ENCODE data around the gene ATF1.
A peak's percentile ranks its signal among the peaks of the same experiment; 100 is the strongest.
"Not testable (repeated sequence)": the region's sequence is repeated elsewhere in the genome, so short reads cannot be mapped to it uniquely, and the experiment has no call there.

ATF1 gene

DNA sequence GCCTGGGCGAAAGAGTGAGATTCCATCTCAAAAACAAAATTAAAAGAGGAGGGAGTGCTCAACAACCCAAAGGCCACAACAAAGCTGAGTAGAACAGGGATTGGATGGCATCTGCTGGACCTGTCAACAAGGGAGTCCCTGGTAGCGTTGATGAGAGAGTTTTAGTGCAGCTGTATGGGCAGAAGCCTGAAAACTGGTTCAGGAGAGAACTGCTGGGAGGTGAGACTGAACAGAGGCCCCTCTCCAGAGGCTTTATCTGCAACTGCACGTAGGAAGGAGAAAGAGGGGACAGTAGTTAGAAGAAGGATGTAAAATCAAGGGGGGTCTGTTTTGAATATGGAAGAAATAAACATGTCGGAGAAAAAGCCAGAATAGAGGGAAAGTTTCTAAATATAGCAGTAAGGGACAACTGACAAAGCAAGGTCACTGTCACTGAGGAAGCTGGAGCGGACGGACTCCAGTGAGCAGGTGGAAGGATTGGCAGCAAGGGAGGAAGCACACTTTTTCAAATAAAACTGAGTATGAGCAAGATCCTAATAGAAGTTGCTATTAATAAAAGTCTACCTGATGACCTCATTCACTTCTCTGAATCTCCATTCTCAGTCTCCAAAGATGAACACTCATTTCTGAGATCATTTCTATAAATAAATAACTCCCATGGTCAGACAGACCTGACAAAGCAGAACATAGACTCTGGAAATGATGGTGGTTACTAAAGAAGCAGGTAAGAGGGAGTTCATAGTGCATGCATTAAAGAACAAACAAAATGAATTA, 11.8 kb upstream of the ATF1 start:
- no peak for DNase-seq (ENCODE audit: low read depth in 2 of 2)

DNA sequence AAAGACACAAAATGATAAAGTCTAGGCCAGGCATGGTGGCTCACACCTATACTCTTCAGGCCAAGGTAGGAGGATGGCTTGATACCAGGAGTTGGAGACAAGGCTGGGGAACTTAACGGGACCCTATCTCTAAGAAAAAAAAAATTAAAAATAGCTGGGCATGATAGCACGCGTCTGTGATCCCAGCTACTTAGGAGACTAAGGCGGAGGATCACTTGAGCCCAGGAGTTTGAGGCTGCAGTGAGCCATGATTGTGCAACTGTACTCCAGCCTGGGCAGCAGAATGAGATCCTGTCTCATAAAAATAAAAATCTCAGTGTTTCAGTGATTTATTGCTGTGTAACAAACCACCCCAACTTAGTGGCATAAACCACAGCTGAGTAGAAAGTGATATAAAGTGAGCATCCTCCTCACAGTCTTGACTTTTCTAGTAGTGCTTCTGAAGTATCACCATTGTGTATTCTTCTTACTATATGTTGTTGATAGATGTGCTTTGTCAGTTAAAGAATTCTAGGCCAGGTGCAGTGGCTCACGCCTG, 10.6 kb upstream of the ATF1 start:
- DNase-seq (ENCODE audit: low read depth in 2 of 2): no peak

DNA sequence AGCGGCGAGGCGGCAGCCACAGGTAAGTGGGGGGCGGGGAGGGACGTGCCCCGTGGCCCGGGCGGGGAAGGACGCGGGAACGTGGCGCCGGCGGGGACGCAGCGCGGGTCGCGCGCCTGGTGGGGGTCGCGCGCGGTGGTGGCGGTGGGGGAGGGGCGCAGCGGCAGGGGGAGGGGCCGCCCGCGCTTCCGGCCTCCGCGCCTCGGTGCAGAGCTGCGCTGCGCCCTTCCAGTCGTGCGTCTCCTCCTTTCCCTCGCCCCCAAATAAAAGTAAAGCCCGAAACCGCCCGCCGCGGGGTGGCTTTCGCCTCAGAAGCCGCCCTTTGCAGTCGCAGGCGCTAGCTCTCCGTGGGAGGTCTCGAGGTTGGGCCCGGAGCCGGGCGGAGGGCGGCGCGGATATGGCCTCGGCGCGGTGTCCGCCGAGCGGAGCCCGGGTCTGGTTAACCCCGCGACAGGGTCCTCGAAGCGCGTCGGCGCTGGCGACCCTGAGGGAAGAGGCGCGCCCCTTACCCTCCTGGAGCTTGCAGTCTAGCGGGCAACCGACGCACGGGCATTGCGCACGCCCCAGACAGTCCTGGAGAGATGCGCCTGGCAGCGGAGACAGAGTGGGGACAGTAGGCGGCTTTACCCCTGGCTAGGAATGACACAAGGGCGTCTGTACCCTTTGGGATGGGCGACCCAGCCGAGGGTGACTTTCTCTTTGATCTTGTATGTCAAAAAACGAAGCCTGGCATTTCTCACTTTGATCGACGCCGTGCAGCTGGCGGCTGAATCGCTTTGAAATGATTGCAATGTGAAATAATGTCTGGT, 589 bp downstream of the ATF1 start:
- peak; percentile 71 to 76 for DNase-seq (ENCODE audit: low read depth in 2 of 2)

DNA sequence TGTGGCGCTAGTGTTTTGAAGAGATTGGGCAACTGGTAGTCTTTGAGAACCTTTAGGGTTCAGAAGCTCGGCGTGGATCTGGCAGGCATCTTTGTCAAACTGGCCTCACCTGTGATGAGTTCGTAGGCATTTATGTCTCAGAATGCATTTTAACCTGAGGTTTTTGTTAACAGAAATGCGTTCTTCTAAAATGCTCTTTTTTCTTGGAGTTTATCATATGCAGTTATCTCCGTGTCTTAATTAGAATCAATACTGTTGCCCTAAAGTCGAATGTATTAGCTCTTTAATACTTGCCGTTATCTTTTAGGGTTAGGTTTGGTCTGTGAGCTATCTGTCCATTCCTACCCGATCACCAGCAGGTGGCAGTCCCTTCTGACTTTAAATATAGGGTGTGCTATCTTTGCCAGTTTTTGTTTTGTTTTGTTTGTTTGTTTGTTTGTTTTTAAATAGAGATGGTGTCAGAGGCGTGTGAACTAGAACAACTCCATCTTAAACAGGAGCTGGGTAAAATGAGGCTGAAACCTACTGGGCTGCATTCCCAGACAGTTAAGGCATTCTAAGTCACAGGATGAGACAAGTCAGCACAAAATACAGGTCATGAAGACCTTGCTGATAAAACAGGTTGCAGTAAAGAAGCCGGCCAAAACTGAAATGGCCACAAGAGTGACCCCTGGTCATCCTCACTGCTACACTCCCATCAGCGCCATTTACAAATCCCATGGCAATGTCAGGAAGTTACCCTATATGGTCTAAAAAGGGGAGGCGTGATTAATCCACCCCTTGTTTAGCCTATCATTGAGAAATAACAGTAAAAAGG, 1.4 kb downstream of the ATF1 start:
- DNase-seq (ENCODE audit: low read depth in 2 of 2): peak; percentile 11 to 17

GRCh38 chr12:50768391-50768790, 4.5 kb downstream of the ATF1 start:
- no peak for DNase-seq (ENCODE audit: low read depth in 2 of 2)

DNA sequence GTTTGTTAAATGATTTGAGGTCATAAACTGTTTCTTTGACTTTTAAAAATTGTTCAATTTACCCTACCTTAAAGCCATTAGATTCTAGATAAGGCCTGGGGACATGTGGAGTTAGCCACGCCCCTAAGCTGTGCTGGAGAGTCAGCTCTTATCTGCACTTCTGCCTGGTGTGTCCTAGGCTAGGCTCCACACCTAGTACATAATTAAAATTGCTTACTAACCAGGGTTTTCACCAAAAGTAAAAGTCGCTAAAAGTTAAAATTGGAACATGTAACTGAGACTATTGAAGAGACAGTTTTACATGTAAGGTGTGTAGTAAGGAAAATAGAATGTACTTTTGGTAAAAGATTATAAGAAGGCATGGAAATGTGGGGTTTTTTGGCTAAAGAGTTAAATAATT, 4.9 kb downstream of the ATF1 start:
- not testable (repeated sequence) for DNase-seq (ENCODE audit: low read depth in 2 of 2)

DNA sequence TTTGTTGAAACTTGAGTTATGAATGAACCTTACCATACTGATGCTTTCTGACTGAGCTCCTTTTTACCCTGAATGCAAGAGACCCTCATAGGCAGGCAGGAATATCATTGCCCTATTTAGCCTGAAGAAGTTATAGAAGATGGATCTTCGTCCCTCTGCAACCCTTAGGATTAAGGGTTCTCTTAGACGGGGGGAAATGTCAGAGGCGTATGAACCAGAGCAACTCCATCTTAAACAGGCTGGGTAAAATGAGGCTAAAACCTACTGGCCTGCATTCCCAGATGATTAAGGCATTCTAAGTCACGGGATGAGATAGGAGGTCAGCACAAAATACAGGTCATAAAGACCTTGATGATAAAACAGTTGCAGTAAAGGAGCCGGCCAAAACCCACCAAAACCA, 7.5 kb downstream of the ATF1 start:
- no peak for DNase-seq (ENCODE audit: low read depth in 2 of 2)

GRCh38 chr12:50772470-50772869, 8.6 kb downstream of the ATF1 start:
- no peak for DNase-seq (ENCODE audit: low read depth in 2 of 2)

- DNase-seq (ENCODE audit: low read depth in 2 of 2): no peak
Measured at GRCh38 chr12:50772877-50773276, 9.0 kb downstream of the ATF1 start.

DNA sequence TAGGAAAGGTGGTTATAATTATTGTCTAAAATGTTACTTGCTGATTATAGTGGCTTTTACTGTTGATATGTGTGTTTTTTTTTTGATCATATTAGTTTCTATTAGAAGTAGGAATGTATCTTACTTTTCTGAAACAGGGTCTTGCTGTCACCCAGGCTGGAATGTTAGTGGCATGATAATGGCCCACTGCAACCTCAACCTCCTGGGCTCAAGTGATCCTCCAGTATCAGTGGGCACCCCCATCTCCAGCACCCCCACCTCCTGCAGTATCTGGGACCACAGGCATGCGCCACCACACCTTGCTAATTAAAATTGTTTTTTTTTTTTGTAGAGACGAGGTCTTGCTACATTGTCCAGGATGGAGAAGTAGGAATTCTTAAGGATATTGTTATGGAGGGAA, 11.3 kb downstream of the ATF1 start:
- no peak for DNase-seq (ENCODE audit: low read depth in 2 of 2)

GRCh38 chr12:50776749-50777728, 13.1 kb downstream of the ATF1 start:
- no peak for DNase-seq (ENCODE audit: low read depth in 2 of 2)

GRCh38 chr12:50778663-50779590, 15.0 kb downstream of the ATF1 start:
- DNase-seq (ENCODE audit: low read depth in 2 of 2): no peak

DNA sequence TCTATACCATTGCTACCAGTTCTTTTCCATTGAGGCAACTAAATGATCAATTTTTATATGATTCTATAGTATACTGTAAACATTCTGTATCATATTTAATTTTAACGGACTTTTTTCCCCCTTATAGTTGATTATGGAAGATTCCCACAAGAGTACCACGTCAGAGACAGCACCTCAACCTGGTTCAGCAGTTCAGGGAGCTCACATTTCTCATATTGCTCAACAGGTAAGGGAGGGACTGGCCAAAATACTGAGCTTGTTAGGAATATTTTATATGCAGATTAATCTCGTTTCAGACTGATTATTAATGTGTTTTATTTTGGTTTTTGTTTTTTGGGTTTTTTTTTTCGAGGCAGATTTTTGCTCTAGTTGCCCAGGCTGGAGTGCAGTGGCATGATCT, 16.1 kb downstream of the ATF1 start:
- no peak for DNase-seq (ENCODE audit: low read depth in 2 of 2)

- no peak for DNase-seq (ENCODE audit: low read depth in 2 of 2)
Measured at GRCh38 chr12:50784501-50784900, 20.6 kb downstream of the ATF1 start.

- no peak for DNase-seq (ENCODE audit: low read depth in 2 of 2)
Measured at GRCh38 chr12:50785406-50786001, 21.6 kb downstream of the ATF1 start.

DNA sequence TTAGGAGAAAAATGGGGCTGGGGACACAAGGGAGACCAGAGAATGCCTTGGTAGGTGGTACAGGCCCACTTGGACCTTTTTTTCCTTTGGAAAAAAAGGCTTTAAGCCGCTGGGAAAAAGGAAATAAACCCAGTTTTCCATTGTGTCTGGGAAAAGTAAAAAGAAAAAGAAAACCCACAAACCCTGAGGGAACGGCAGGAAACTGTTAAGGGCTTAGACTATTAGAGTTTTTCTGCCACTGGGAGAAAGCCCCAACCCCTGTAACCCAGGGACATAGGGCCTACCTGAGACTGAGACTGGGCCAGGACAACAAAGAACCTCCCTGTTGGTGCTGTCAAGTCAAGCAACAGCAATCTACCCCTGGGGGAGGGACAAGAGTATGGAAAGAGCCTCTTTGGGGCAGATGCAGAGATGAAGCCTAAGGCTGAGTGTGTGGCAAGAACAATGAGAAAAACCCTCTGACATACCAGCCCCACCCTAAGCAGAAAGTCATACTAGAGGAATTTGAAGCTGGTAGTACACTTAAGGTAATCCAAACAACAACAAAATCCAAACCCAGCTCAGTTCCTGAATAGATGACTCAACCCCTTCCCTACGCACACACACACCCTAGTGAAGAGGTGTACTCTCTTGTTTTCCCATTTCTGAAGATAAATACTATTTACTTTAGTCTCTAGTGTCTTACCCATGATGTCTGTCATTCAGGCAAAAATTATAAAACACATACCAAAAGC, 22.8 kb downstream of the ATF1 start:
- DNase-seq (ENCODE audit: low read depth in 2 of 2): no peak

DNA sequence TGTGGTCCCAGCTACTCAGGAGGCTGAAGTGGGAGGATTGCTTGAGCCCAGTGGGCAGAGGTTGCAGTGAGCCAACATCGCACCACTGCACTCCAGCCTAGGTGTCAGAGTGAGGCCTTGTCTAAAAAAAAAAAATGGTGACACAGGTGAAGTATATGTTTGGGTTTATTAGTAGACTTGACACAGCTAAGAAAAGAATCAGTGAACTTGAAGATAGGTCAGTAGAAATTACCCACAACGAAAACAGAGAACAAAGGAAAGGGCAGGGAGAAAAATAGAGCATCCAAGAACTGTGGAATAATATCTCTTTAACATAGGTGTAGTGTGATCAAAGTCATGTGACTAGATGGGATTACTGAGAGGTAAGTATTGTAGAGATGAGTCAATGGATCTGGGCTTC, 23.7 kb downstream of the ATF1 start:
- DNase-seq (ENCODE audit: low read depth in 2 of 2): no peak

DNA sequence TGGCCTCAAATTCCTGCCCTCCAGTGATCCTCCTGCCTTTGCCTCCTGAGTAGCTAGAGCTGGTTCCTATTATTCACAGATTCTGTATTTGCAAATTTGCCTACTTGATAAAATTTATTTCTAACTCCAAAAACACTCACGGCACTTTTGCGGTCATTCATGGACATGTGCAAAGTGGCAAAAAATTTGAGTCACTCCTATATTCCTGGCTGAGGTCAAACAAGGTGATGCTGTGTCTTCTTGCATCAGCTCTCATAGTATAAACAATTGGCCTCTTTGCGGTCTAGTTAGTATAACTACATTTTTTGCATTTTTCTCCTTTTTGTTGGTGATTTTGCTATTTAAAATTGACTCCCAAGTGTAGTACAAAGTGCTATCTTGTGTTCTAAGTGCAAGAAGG, 24.7 kb downstream of the ATF1 start:
- DNase-seq (ENCODE audit: low read depth in 2 of 2): no peak

GRCh38 chr12:50790081-50790480, 26.2 kb downstream of the ATF1 start:
- no peak for DNase-seq (ENCODE audit: low read depth in 2 of 2)

All from stimulated activated CD4-positive, alpha-beta T cell treated with anti-CD3 and anti-CD28 coated beads, Interleukin-1b, Interleukin-23, amount 100 ng/mL, for 4 hours (primary cell).